HG03457 (cell line): ENCODE data around the gene ORC1.

Source experiments
- ATAC-seq: cut with Tn5 transposase; IDR thresholded peaks from one replicate; pipeline ENCODE4 v1.9.1; 2021; ENCODE audit warnings: moderate number of reproducible peaks; ENCODE audit not compliant: unreplicated experiment

ORC1 gene

DNA sequence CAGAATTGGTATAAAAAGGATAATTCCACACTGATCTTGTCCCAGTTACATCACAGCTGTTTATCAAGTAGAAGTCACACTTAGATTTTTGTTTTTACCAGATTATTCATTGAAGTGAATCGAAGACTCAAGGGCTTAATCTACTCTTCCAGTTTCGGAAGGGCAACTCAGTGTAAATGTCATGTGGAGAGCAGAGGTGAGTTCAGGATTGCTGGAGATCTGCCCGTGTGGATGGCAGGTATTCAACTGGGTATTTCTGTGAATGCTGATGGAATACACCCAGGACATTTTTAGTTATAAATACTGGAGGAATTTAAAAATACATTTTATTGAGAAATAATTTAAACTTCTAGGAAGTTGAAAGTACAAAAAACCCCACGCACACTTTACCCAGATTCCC is 57.6 kb downstream of the ORC1 start:
- no peak for ATAC-seq

DNA sequence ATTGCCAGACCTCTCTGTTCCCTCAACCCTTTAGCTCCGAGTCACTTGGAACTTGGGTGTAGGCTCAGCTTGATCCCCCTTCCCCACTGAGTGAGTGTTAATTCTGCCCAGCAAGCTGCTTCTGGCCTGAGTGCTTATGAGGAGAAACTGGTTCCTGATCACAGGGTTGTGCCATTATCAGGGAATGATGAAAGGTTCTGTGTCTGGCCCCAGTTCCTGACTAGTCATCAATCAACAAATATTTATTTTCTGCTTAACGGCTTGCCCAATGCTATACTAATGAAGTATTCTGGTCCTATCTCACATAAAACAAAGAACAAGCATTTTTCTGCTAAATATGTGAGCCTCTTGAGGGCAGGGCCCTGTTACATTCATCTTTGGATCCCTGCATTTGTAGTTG is 59.0 kb downstream of the ORC1 start:
- no peak for ATAC-seq

DNA sequence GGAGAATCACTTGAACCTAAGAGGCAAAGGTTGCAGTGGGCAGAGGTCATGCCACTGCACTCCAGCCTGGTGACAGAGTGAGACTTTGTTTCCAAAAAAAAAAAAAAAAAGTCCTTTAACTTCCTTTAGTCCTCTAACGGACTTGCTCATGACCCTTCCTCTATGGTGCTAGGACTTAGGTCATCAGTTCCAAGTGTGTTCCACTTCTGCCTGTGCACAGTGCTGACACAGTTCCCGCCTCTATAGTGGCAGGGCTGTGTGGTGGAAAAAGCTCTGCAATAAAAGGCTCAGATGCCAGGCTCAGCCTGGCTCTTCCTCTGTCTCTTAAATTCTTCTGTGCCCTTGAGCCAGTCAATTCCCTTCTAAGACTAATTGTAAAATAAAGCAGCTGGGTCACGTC is 60.2 kb downstream of the ORC1 start:
- no peak for ATAC-seq

DNA sequence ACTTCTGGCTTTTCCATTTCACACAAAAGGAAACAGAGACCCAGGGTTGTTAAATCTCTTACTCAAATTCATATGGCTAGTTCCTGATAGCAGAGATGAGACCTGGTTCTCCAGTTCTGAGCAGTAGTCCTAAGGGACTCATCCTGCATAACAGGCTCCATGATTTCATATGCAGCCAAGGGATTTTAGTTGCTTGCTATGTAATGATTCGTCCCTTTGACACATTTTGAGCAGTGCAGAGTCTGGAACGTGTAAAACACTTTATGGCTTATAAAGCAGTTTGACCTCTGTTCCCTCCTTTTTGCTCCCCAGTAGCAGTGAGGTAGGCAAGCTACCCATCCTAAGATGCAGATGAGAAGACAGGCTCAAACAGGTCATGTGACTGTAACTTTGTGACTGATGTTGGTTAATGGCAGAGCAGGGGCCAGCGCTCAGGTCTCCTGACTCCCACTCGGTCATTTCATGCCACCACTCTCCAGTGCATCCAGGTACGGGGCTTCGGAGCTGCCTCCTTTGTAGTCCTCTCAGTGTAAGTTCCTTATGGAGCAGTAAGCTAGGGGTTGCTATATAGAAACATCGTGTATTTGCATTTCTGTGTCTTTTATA is 62.5 kb downstream of the ORC1 start:
- no peak for ATAC-seq

DNA sequence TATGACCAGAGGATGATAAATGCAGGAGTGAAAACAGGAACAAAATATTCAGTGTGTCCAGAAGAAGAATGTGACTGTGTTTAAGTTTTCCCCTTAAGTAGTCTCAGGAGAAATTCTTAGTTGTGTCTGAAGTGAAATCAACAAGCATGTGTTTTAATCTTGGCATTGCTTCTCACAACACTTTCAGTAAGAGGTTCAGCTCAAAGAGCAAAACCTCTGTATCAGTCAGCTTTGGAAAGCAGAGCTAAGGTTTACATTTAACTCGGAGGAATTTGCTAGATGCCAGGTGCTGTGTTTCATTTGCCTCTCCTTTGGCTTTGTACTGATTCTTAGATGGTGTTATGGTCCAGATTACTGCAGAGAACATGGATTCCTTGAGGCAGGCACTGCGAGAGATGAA is 66.8 kb downstream of the ORC1 start:
- no peak for ATAC-seq

DNA sequence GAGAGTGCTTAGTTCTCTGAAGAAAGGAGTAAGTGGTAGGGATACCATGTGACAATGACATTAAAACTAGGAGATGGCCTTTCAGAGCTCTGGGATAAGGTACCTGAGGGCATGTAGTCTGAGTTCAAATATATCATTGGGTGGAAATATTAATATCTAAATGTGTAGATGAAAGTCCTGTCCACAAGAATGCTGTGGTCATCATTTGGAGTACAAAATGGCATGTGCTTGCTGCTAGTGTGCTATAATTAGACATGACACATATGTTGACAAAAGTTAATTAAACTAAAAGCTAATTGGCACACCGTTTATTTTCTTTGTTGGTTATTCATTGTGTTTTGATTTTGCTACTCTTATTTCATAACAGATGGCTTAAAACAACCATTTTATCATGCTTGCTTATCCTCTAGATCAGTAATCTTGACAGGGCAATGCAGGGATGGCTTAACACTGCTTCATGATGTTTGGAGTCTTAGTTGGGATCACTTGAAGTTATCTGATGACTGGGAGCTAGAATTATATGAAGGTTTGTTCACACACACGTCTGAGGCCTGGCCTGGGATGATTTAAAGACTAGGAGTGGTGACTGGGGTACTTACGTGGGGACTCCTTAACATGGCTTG is 69.2 kb downstream of the ORC1 start:
- no peak for ATAC-seq

- no peak for ATAC-seq
Observed at GRCh38 chr1:52332411-52332810, 71.8 kb downstream of the ORC1 start.

GRCh38 chr1:52328615-52329014 is 75.6 kb downstream of the ORC1 start:
- no peak for ATAC-seq

DNA sequence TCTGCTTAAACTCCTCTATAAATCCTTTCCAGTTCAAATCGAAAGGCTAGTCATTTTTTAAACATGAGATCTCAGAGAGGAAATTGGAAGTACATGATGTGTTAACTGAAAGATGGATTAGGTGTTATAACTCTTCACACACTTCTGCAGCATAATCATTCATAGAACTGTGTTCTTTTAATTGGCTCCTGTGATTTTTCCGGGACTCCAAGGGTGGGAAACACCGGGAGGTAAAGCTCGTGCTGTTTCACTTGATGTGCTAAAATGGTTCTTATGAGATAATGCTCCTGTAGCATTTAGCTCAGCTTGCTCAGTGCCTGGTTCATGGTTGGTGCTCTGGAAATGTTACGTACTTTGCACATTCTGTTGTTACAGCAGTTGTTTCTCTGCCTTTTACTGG is 78.4 kb downstream of the ORC1 start:
- no peak for ATAC-seq

- ATAC-seq = no peak
Observed at GRCh38 chr1:52323731-52324130, 80.5 kb downstream of the ORC1 start.
